GM19035 (cell line): Measurements from ENCODE around the gene IRX4.

Source experiments
- ATAC-seq: cut with Tn5 transposase; IDR thresholded peaks from one replicate; pipeline ENCODE4 v1.9.1; 2021; ENCODE audit not compliant: unreplicated experiment

IRX4 gene

DNA sequence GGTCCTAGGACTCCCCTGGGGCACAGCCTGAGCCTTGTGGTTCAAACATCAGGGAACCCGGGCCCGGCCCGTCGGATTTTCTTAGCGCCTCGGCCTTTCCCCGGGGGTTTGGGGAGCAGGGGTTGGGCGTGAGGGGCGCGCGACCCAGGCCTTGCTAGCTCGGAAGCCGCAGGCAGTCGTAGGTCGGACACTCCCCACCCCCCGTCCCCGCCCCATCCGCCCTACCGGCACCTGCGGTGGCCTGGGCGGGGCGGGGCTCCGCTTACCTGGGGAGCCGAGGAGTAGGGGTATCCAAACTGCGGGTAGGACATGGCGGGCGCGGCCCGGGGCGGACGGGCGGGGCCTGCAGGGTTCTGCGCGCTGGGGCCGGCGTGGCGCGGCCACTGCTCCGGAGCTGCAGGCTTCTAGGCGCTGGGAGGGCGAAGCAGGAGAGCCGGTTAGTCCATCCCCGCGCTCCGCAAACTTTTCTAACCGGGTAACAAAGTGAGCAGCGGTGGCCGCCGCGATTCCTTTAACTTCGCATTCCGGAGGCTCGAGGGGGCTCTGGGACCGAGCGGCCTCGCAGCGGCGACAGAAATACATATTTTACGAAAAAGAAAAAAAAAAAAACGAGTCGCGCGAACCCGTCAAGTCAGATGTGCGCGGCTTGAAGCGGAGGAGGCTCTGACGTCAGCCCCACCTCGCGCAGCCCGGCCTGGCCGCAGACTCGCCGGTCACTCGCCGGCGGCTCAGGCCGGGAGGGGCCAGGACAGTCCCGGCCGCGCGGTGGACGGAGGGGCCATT, at the start of gene IRX4:
Gene IRX4, minus strand, starts transcription at position 589 of the 783 bp plus-strand sequence. Its CDS starts 278 bp downstream, at position 311.
- no peak for ATAC-seq

DNA sequence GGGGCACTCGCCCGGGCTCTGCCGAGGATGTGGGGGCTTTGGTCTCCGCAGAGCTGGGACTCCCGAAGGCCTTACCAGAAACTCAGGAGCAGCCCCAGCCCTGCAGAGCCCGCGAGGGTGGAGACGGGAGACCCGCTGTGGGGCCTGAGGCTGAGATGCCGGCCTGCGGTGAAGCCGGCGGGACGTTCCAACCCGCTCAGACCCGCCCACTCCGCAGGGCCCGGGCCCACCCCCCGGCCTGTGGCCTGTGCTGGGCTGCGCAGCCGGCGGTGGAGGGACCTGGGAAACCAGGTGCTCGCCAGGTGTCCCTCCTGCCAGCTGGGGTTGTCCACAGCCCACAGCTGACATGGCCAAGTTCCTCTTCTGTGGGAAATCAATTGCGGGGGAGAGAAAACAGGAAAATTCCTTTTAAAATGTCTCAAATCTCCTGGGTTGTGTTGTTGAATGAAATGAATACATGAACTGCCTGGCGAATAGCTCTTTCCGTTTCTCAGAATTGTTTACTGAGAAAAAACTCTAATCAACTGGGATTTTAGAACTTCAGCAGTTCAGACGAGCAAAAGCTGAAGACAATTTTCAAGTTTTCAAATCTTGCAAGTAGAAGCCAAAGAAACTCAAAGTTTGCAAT, 49.0 kb upstream of the IRX4 start:
- ATAC-seq = no peak

DNA sequence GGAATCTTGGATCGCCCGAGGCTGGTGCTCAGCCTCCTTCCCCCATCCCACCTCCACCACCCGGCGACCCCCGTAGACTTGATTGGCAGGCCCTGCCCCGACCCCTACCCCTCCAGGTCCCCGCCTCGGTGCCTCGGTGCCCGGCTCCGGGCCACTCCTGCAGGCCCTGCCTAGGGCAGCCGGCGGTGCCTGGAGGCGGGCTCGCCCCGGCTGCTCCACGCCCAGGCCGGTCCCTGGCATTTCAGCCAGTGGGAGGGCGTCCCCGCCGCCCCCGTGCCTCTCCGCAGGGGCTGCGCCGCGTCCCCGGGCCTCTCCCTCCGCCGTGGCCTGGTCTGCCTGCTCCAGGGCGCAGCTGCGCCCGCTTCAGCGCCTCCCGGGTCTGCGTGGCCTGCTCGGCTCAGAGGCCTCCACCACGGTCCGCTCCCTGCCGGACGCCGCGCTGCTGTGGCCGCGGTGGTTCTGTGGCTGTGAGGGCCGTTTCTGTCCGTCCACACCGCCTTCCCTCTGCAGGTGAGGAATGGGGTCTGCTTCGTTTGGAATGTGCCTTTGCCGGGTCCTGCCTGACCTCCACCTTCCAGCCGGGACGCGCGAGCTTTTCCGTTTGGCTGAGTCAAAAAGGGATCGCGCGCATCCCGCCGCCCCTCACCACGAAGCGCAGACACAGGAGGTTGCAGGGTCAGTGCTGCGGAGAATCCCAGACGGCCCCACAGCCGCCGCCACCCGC, 48.3 kb upstream of the IRX4 start:
- ATAC-seq = no peak

GRCh38 chr5:1930501-1930879, 47.8 kb upstream of the IRX4 start:
- no peak for ATAC-seq

DNA sequence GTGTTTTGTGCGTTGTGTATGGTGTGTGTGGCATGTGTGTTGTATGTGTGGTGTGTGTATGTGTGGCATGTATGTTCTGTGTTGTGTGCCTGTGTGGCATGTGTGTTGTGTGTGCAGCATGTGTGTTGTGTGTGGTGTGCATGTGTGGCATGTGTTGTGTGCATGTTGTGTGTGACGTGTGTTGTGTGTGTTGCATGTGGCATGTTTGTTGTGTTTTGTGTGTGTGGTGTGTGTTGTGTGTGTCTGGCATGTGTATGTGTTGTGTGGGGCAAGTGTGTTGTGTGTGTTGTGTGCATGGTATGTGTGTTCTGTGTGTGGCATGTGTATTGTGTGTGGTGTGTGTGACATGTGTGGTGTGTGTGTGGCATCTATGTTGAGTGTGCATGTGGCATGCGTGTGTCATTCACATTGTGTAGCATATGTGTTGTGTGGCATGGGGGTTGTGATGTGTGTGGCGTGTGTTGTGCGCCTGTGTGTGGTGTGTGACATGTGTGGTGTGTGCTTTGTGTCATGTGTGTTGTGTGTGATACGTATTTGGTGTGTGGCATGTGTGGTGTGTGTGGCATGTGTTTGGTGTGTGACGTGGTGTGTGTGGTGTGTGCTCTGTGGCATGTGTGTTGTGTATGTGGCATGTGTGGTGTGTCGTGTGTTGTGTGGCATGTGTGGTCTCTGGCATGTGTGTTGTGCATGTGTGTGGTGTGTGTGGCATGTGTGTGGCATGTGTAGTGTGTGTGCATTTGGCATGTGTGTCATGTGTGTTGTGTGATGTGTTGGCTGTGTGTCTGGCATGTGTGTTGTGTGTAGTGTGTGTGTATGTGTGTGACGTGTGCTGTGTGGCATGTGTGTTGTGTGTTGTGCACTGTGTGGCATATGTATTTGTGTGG, 46.6 kb upstream of the IRX4 start:
- ATAC-seq = no peak

GRCh38 chr5:1926471-1927341, 44.0 kb upstream of the IRX4 start:
- ATAC-seq = no peak

DNA sequence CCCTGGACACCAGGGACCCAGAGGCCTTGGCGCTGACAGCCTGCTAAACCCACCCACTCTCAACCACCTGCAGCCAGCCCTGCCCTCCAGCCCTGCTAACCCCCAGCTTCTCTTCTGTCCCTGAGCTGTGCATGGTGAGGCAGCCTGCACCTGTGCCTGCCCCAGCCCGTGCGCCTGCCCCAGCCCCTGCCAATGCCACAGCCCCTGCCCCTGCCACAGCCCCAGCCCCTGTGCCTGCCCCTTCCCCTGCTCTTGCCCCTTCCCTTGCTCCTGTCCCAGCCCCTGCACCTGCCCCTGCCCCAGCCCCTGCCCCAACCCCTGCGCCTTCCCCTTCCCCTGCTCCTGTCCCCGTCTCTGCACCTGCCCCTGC, 43.3 kb upstream of the IRX4 start:
- ATAC-seq = no peak

DNA sequence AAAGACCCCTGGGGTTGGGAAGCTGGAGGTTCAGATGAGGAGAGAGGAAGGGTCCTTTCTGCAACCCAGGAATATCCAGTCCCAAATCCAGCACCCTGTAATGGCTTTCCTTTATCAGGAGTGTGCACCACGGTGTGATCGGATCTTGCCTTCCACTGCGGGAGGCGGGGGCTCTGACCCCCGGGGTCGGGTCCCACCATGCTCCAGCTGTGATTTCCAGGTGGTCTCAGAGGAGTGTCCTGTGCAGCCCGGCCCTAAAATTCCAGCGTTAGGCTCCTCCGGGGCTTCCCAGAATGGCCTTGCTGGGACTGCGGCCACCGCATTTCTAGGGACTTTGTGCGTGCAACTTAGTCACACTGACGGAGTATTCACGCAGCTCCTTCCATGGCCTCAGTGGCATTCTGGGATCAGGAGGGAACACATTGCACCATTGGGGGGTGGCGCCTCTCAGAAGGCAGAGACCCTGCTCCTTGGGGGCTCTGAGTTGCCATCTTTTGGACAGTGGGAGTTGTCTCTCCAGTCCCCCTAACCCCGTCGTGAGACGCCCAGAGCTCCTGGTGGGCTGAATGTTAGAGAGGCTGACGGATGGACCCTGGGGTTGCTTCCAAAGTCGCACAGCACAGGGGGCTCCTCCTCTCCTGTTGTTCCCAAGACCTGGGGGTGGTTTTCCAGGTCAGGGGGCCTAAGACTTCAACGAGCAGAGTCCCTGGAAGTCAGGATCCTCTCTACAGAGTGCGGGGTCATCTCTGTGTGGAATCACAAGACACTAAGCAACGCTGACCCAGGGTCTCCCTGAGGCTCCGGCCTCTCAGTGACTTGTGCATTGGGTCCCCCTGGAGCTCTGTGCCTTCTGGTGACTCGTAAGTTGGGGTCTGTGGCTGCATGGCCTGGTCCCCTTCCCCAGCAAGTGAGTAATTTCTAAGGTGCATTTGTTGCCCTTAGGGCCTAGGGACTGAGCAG, 42.7 kb upstream of the IRX4 start:
- ATAC-seq = no peak

GRCh38 chr5:1923766-1924165, 41.0 kb upstream of the IRX4 start:
- no peak for ATAC-seq

- ATAC-seq = no peak
Observed at GRCh38 chr5:1923341-1923740, 40.6 kb upstream of the IRX4 start.

DNA sequence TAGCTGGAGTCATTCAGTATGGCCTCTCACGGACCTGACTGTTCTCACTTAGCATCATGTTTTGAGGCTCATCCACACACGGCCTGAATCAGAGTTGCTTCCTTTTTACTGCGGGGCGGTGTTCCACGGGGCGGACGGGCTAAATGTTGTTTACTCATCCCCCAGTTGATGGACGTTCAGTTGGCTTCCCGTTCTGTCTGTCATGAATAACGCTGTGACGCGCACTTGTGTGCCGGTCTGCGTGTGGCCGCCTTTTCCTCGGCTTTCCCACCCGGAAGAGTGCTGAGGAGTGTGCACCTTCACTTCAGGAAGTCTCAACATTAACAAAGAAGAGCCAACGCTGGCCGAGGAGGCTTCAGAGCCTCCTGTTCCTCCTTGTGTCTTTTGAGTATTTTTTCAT, 39.0 kb upstream of the IRX4 start:
- ATAC-seq = no peak

DNA sequence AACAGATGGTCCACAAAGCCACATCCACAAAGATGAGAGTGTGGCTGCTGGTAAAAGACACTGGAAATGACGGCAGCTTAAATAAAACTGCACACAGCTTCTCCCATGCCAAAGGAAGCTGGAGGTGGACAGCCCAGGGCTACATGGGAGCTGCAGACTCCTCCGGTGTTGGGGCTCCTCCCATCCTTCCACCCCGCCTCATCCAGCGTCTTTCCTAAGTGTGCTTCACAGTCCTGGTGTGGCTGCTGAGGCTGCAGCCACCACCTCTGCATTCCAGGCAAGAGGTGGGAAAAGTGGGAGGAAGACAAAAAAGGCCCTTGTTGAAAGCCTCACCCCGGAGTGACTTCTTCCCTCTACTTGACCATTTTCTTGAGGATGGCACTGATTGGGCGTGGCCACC, 37.0 kb upstream of the IRX4 start:
- ATAC-seq = no peak

DNA sequence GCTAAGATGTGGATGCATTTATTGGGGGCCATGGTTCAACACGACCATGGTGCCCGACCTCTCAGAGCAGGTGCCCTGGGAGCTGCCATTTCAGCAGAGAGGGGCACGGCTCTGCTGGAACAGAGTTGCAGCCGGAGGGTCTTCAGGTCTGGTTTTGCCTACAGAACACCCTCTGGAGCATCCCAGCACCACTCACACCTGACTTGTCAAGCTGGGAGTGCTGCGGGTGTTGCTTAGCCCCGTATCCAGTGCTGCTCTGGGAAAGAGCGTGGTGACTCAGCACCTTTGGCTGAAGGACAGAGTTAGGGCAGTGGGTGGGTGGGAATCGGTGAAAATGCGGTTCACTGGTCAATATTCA, 36.5 kb upstream of the IRX4 start:
- no peak for ATAC-seq

GRCh38 chr5:1918488-1919208, 35.9 kb upstream of the IRX4 start:
- no peak for ATAC-seq

GRCh38 chr5:1917830-1918487, 35.2 kb upstream of the IRX4 start:
- no peak for ATAC-seq

DNA sequence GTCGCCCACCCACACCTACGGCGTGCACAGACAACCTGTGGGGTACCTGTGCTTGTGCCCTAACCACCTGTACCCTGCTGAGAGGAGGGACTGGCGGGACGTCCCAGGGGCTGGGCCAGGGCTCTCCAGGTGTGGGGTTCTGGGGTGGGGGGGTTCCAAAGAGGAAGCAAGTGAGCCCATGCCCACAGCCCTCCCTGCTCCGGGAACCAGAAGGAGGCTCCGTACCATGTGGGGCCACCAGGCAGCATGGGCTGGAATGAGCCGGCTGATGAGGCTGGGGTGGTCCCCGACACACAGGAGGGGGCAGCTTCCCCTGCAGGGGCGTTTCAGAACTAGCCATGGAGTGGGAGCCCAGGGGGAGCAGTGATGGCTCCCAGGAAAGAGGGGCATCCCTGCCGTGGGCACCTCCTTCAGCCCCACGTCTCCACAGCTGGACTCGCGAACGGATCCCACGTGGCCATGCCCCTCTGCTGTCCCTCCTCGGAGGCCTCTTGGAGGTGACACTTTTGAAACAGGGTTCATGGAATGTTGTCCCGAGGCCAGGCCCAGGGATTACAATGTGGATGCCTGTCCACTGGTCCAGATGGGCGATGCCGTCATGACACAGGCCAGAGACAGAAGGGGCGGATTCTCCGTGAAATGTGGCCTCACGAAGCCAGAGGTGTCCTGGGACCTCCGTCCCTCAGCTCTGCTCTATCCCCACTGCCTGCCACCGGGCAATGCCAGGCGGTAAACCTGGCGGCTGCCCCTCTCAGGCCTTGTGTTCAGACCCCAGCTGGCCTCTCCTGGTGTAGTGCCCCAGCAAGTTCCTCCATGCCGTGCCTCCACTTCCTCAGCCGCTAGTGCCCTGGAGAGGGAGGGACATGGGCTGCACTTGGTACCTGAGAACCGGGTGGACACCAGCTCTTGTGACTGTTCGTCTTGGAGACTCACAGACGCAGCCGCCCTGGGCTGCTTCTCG, 33.6 kb upstream of the IRX4 start:
- no peak for ATAC-seq

GRCh38 chr5:1915316-1915715, 32.6 kb upstream of the IRX4 start:
- ATAC-seq = no peak
